GM21423 (cell line): ENCODE results near the gene EFCAB7.

ENCODE experiments used
- ATAC-seq: cut with Tn5 transposase; IDR thresholded peaks from one replicate; pipeline ENCODE4 v1.9.1; 2021; ENCODE audit warnings: mild to moderate bottlenecking, moderate library complexity; ENCODE audit not compliant: unreplicated experiment

EFCAB7 gene

GRCh38 chr1:63601912-63602311 is 78.6 kb downstream of the EFCAB7 start:
- ATAC-seq = no peak

GRCh38 chr1:63602629-63603028 is 79.3 kb downstream of the EFCAB7 start:
- no peak for ATAC-seq

GRCh38 chr1:63603810-63604209 is 80.5 kb downstream of the EFCAB7 start:
- no peak for ATAC-seq

GRCh38 chr1:63607322-63607721 is 84.0 kb downstream of the EFCAB7 start:
- ATAC-seq = no peak

GRCh38 chr1:63611231-63611630 is 87.9 kb downstream of the EFCAB7 start:
- no peak for ATAC-seq

GRCh38 chr1:63612564-63612963 is 89.2 kb downstream of the EFCAB7 start:
- no peak for ATAC-seq

- no peak for ATAC-seq
Measured at GRCh38 chr1:63612971-63613370, 89.6 kb downstream of the EFCAB7 start.

GRCh38 chr1:63615768-63616420 is 92.6 kb downstream of the EFCAB7 start:
- ATAC-seq = peak; percentile 79

- ATAC-seq = no peak
Measured at GRCh38 chr1:63617450-63617849, 94.1 kb downstream of the EFCAB7 start.

GRCh38 chr1:63618011-63618410 is 94.7 kb downstream of the EFCAB7 start:
- ATAC-seq = no peak

- ATAC-seq = no peak
Measured at GRCh38 chr1:63619558-63619957, 96.2 kb downstream of the EFCAB7 start.

- no peak for ATAC-seq
Measured at GRCh38 chr1:63620671-63621070, 97.3 kb downstream of the EFCAB7 start.

GRCh38 chr1:63621075-63621474 is 97.8 kb downstream of the EFCAB7 start:
- ATAC-seq = no peak

GRCh38 chr1:63621698-63622097 is 98.4 kb downstream of the EFCAB7 start:
- ATAC-seq = no peak
